ENCODE data around the gene FBXO5. TPM values are rescaled to one million over a fixed set of nuclear protein-coding genes. Genes with fewer than 3 reads are reported as not detected.

FBXO5 gene
- 4.9 TPM for total RNA-seq
- long read RNA-seq, transcript FBXO5-202 (5 exons, 2,221 nt), result major isoform, 6 of 7 reads
- long read RNA-seq, partial matches to known transcripts, result 0 of 7 reads
- long read RNA-seq, other reads (novel, unspliced or antisense), result 0 of 7 reads

DNA sequence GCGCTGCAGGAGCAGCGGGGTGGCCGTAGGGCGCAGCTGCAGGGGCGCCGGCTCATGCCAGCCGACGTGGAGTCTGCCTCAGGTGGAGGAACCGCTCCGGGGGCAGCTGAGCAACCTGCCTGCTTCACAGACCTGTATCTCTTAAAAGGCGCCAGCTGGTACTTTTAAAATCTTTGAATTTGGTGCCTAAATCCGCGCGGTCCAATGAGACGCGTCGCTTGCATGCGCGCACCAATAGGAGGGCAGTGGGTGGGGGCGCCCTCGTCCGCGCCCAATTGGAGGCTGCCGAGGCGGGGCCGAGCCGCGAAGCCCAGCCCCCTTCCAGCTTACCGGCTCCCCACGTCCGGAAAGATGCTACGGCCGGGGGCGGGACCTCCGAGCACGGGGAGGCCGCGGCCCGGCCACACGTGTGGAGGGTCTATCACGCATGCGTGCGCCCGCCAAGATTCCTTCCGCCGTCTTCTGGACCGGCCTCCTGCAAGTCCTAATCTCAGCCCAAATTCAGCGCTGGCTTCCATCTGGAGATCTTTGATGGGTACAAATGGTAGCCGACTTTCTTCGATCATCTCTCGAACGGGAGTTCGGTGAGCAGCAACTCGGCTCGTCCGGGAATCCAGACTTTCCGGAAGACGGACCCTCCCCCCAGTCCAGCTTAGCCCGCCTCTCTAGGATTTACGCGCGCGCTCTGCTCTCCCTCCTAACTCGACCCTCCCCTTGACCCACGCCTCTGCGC lies at the start of gene FBXO5:
Gene FBXO5 (minus strand): TSS at position 138 of the 733 bp plus-strand sequence. CDS start 82 bp downstream, at position 56.
- Histone ChIP-seq H3K9me3 (no peaks in the 10 kb centered on the region), H3K27me3 (no peaks in the 10 kb centered on the region), H3K4me3 (peak within 1 kb of the TSS; percentile 94), H3K4me1 (peaks cover 24% of the 10 kb centered on the region), H3K27ac (peak within 1 kb of the TSS; percentile 95), H3K36me3 (no peaks in the 10 kb centered on the region)
- DNase-seq, result peak; percentile 99
- intact Hi-C loops (cut with DNase I), result no loop called here
- TF ChIP-seq CTCF (IDR thresholded peaks at IDR 0.05), result no peak
- peak; percentile 99 for ATAC-seq

GRCh38 chr6:153032255-153032882 lies 49.5 kb upstream of the FBXO5 start:
- Histone ChIP-seq H3K9me3 (no peaks in the 10 kb centered on the region), H3K4me1 (no peaks in the 10 kb centered on the region), H3K36me3 (no peaks in the 10 kb centered on the region), H3K4me3 (no peak overlapping the region), H3K27me3 (no peaks in the 10 kb centered on the region), H3K27ac (no peak overlapping the region)
- TF ChIP-seq CTCF (IDR thresholded peaks at IDR 0.05), result peak; percentile 48
- intact Hi-C loops (cut with DNase I), result no loop called here
- no peak for ATAC-seq
- DNase-seq, result no peak

- no peaks in the 10 kb centered on the region for H3K4me1 ChIP-seq
- H3K9me3 ChIP-seq, result no peaks in the 10 kb centered on the region
- DNase-seq, result no peak
- TF ChIP-seq CTCF (IDR thresholded peaks at IDR 0.05), result no peak
- intact Hi-C loops (cut with DNase I), result no loop called here
- no peak for ATAC-seq
- no peak overlapping the region for H3K4me3 ChIP-seq
- no peaks in the 10 kb centered on the region for H3K36me3 ChIP-seq
- no peaks in the 10 kb centered on the region for H3K27me3 ChIP-seq
- no peak overlapping the region for H3K27ac ChIP-seq
These were observed 48.6 kb upstream of the FBXO5 start for GRCh38 chr6:153031335-153031955.

GRCh38 chr6:153028963-153029362 lies 46.1 kb upstream of the FBXO5 start:
- Histone ChIP-seq H3K27me3 (no peaks in the 10 kb centered on the region), H3K27ac (no peak overlapping the region), H3K4me3 (no peak overlapping the region), H3K9me3 (no peaks in the 10 kb centered on the region), H3K4me1 (no peaks in the 10 kb centered on the region), H3K36me3 (no peaks in the 10 kb centered on the region)
- ATAC-seq (no peak), DNase-seq (no peak)
- TF ChIP-seq CTCF (IDR thresholded peaks at IDR 0.05), result no peak
- intact Hi-C loops (cut with DNase I), result loop anchor here (10.0 kb wide), 1 partner anchor 164 kb away; no protein-coding TSS in a partner anchor

DNA sequence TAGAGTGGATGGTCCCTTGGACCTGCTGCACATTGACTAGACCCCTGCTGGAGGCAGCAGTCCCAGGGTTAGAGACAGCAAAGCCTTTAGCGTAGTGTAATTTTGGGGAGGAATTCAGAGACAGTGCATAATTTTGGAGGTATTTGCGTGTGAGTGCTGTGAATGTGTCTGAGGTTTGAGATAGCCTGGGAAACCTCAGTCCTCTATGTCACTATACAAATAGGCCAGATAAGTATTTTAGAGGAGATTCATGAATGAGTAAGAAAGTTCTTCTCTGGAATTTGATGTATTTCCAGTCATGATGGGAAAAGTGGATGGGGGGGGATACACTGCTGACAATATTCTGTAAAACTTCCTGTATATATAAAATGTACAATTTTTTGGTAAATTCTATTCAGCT lies 45.4 kb upstream of the FBXO5 start:
- Histone ChIP-seq H3K36me3 (no peaks in the 10 kb centered on the region), H3K9me3 (no peaks in the 10 kb centered on the region), H3K4me3 (no peak overlapping the region), H3K4me1 (no peaks in the 10 kb centered on the region), H3K27ac (no peak overlapping the region), H3K27me3 (no peaks in the 10 kb centered on the region)
- DNase-seq, result no peak
- ATAC-seq, result no peak
- intact Hi-C loops (cut with DNase I), result loop anchor here (10.0 kb wide), 1 partner anchor 163 kb away; no protein-coding TSS in a partner anchor
- TF ChIP-seq CTCF (IDR thresholded peaks at IDR 0.05), result no peak

All from upper lobe of right lung (tissue), 1 donor.